ENCODE results near the gene SKIDA1. TPM values are rescaled to one million over a fixed set of nuclear protein-coding genes. Genes with fewer than 3 reads are reported as not detected.

SKIDA1 gene
- total and polyA plus RNA-seq, 4 donors: 0.63 to 2.6 (median 1.6) TPM

GRCh38 chr10:21522631-21523406 is 2.7 kb downstream of the SKIDA1 start:
- Histone ChIP-seq H3K27ac (ENCODE audit: low read depth in 1 of 2, low read length in 2 of 2) (no peak overlapping the region), H3K36me3 (ENCODE audit: control insufficient read depth in 4 of 4, insufficient read depth in 3 of 4, low read depth in 1 of 4, low read length in 3 of 4) (no peaks in the 10 kb centered on the region), H3K4me3 (ENCODE audit: low read depth in 1 of 3, low read length in 3 of 3) (no peak overlapping the region), H3K9ac (ENCODE audit: low read depth in 1 of 2, low read length in 2 of 2) (no peak overlapping the region), H3K27me3 (ENCODE audit: control insufficient read depth in 4 of 4, insufficient read depth in 4 of 4, low read length in 3 of 4) (no peaks in the 10 kb centered on the region), H3K9me3 (ENCODE audit: control insufficient read depth in 4 of 4, low read length in 3 of 4) (no peaks in the 10 kb centered on the region), H3K4me1 (ENCODE audit: control insufficient read depth in 4 of 4, insufficient read depth in 4 of 4, low read length in 3 of 4) (peaks cover 0 to 44% (median 24%) of the 10 kb centered on the region in 4 donors)
- no peak for DNase-seq (ENCODE audit: low spot score)
- WGBS: 85% methylated on average over 1 of the region's 1 CpG
- TF ChIP-seq RXRA (IDR thresholded peaks at IDR 0.05) (no peak), JUND (IDR thresholded peaks at IDR 0.05) (no peak), TAF1 (conservative IDR thresholded peaks at IDR 0.05) (no peak), YY1 (IDR thresholded peaks at IDR 0.05) (no peak), FOXA1 (IDR thresholded peaks at IDR 0.05) (no peak), EGR1 (IDR thresholded peaks at IDR 0.05; ENCODE audit: low read depth in 2 of 2) (no peak), REST (IDR thresholded peaks at IDR 0.05) (no peak), HNF4G (IDR thresholded peaks at IDR 0.05) (no peak), SP1 (IDR thresholded peaks at IDR 0.05) (no peak), RAD21 (IDR thresholded peaks at IDR 0.05) (no peak), NR2F2 (IDR thresholded peaks at IDR 0.05) (no peak), ATF3 (IDR thresholded peaks at IDR 0.05) (no peak), ZBTB33 (IDR thresholded peaks at IDR 0.05) (no peak)

- H3K4me3 ChIP-seq (ENCODE audit: low read depth in 1 of 3, low read length in 3 of 3): no peak overlapping the region
- no peaks in the 10 kb centered on the region for H3K9me3 ChIP-seq (ENCODE audit: control insufficient read depth in 4 of 4, low read length in 3 of 4)
- no peak overlapping the region for H3K9ac ChIP-seq (ENCODE audit: low read depth in 1 of 2, low read length in 2 of 2)
- WGBS: 87% methylated on average over 4 of the region's 4 CpGs
- no peak overlapping the region for H3K27ac ChIP-seq (ENCODE audit: low read depth in 1 of 2, low read length in 2 of 2)
- peaks cover 0 to 47% (median 27%) of the 10 kb centered on the region in 4 donors for H3K4me1 ChIP-seq (ENCODE audit: control insufficient read depth in 4 of 4, insufficient read depth in 4 of 4, low read length in 3 of 4)
- H3K36me3 ChIP-seq (ENCODE audit: control insufficient read depth in 4 of 4, insufficient read depth in 3 of 4, low read depth in 1 of 4, low read length in 3 of 4): no peaks in the 10 kb centered on the region
- no peak for DNase-seq (ENCODE audit: low spot score)
- H3K27me3 ChIP-seq (ENCODE audit: control insufficient read depth in 4 of 4, insufficient read depth in 4 of 4, low read length in 3 of 4): no peaks in the 10 kb centered on the region
- TF ChIP-seq TAF1 (conservative IDR thresholded peaks at IDR 0.05): no peak
- TF ChIP-seq GABPA (IDR thresholded peaks at IDR 0.05 in 1 of 2, conservative IDR thresholded peaks at IDR 0.05 in 1 of 2): no peak
- TF ChIP-seq ZBTB33 (IDR thresholded peaks at IDR 0.05): no peak
- TF ChIP-seq FOXA1 (IDR thresholded peaks at IDR 0.05): no peak
- no peak for TF ChIP-seq FOXA2 (IDR thresholded peaks at IDR 0.05)
- no peak for TF ChIP-seq RXRA (IDR thresholded peaks at IDR 0.05)
- TF ChIP-seq ATF3 (IDR thresholded peaks at IDR 0.05): no peak
- TF ChIP-seq RAD21 (IDR thresholded peaks at IDR 0.05): no peak
- TF ChIP-seq CTCF (IDR thresholded peaks at IDR 0.05; ENCODE audit: low read depth, low read length, missing input control): no peak
- TF ChIP-seq NR2F2 (IDR thresholded peaks at IDR 0.05): no peak
- no peak for TF ChIP-seq HNF4A (conservative IDR thresholded peaks at IDR 0.05)
- TF ChIP-seq SP1 (IDR thresholded peaks at IDR 0.05): no peak
- no peak for TF ChIP-seq EGR1 (IDR thresholded peaks at IDR 0.05; ENCODE audit: low read depth in 2 of 2)
- no peak for TF ChIP-seq MAX (IDR thresholded peaks at IDR 0.05)
- no peak for TF ChIP-seq JUND (IDR thresholded peaks at IDR 0.05)
- TF ChIP-seq HNF4G (IDR thresholded peaks at IDR 0.05): no peak
These were observed 3.5 kb downstream of the SKIDA1 start for GRCh38 chr10:21521751-21522533.

All from liver (tissue), 9 donors.